HG03469 (cell line): ENCODE measurements around the gene SLC12A5.

ENCODE experiments used
- ATAC-seq: cut with Tn5 transposase; IDR thresholded peaks from one replicate; pipeline ENCODE4 v1.9.1; 2021; ENCODE audit warnings: mild to moderate bottlenecking, moderate library complexity, moderate number of reproducible peaks; ENCODE audit not compliant: unreplicated experiment

SLC12A5 gene

DNA sequence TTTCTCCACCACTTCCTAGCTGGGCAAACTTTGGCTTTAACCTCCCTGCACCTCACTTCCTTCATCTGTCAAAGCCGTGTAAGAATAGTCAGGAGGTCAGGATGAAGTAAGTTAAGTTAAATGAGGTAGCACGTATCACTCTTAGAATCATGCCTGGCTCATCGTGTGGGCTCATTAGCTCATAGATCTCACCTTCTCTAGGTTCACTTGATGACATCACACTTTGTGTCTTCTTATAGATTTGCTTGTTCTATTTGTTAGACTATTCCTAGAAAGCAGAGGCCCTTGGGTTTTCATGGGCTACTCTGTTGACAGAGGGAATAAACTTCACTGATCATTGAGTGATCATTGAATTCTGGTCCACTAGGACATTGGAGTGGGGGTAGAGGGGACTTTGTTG is 72.9 kb downstream of the SLC12A5 start:
- ATAC-seq, result no peak

DNA sequence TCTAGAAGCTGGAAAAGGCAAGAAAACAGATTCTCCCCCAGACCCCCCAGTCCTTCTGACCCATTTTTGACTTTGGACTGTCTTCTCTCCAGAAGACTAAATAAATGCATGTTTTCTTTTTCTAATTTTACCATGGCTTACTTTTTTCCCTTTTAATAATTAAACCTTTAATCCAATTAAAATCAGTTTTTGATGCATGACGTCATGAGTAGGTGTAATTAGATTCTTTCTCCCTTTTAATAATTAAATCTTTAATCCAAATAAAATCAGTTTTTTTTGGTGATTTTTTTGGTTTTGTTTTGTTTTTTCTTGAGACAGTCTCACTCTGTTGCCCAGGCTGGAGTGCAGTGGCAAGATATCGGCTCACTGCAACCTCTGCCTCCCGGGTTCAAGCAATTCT is 73.9 kb downstream of the SLC12A5 start:
- ATAC-seq, result no peak

GRCh38 chr20:46104262-46104661 is 75.2 kb downstream of the SLC12A5 start:
- ATAC-seq, result no peak

DNA sequence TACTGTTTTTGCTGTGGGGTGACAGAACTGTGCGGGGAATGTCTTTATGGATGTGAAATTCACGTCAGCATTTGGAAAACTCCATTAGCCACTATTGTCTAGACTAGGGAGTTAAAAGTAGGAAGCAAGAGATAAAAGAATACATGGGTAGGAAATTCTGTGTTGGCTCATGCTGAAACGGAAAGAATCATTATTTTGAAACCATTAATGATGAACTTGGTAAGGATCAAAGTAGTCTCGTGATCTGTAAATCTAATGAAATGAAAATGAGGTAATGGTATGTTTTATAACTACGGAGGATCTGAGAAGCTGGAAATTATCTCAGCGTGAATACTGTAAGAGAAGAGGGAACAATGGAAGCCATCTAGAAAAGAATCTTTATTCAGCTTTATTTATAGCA is 78.0 kb downstream of the SLC12A5 start:
- ATAC-seq, result no peak

- ATAC-seq, result peak; percentile 57
Measured at GRCh38 chr20:46108435-46108841, 79.4 kb downstream of the SLC12A5 start.

GRCh38 chr20:46108976-46109375 is 80.0 kb downstream of the SLC12A5 start:
- ATAC-seq, result no peak
